K562 (cell line): ENCODE data around the gene MAP1LC3B. TPM values are rescaled to one million over a fixed set of nuclear protein-coding genes. Genes with fewer than 3 reads are reported as not detected.

ENCODE experiments used
- ATAC-seq: fragments of 200-7000 bp; cut with Tn5 transposase; 3 replicates; pipeline ENCODE4 v1.9.1; 2020; ENCODE audit warnings: moderate library complexity
- BruUV-seq: library from RNA; stranded (reverse); fragments of 400-500 nt; replicated peaks from 2 replicates; lab custom pipeline; 2021; lab: Mats Ljungman, UMichigan
- CTCF ChIA-PET: fragments of 300-600 bp; formaldehyde crosslinking; extraction: SDS; loops from one replicate; lab custom pipeline; 2021; ENCODE audit warnings: low intra/inter-chr PET ratio; lab: Yijun Ruan, JAX
- POLR2A ChIA-PET: fragments of 300-600, 350-650 bp; sonication (Branson Sonifier 250); formaldehyde crosslinking; extraction: SDS; loops from one replicate; lab custom pipeline; 2021; ENCODE audit warnings: antibody characterized with exemption, inconsistent platforms; lab: Yijun Ruan, JAX
- DNase-seq, 4 experiments: peaks; one replicate each; pipeline versions ENCODE4 v3.0.0 to v3.0.0-alpha.2; 2011 to 2018; ENCODE audit warnings: low spot score in 3 of 4, mixed read lengths in 3 of 4; ENCODE audit errors: extremely low read depth in 1 of 4
- FAIRE-seq: peaks from 2 replicates; lab custom pipeline; 2011; peaks lifted over from hg19 to GRCh38; lab: Jason Lieb, UNC
- H2AFZ ChIP-seq: 2 replicates; pipeline ENCODE4 v1.6.0; 2011; ENCODE audit warnings: low read depth, low read length, control low read depth, inconsistent platforms
- H3K27ac ChIP-seq: fragments of 200-600 bp; 3 replicates; pipeline ENCODE4 v1.8.0; 2011; ENCODE audit warnings: low read depth, mild to moderate bottlenecking, control low read depth, inconsistent platforms, low read length, moderate library complexity, mixed read lengths; ENCODE audit errors: extremely low read depth
- H3K27me3 ChIP-seq, 2 experiments: fragments of 300-600 bp in 1 of 2; 2 replicates in 1 of 2; 3 replicates in 1 of 2; pipeline versions ENCODE4 v1.6.0 to v1.8.0; 2011; ENCODE audit warnings: inconsistent platforms in 2 of 2, low read length in 2 of 2, mild to moderate bottlenecking in 1 of 2, mixed read lengths in 1 of 2, moderate library complexity in 1 of 2; ENCODE audit not compliant: control insufficient read depth in 2 of 2, insufficient read depth in 2 of 2
- H3K36me3 ChIP-seq: fragments of 300-600 bp; 3 replicates; pipeline ENCODE4 v1.8.0; 2011; ENCODE audit warnings: mild to moderate bottlenecking, low read length, inconsistent platforms; ENCODE audit not compliant: control insufficient read depth, insufficient read depth
- H3K4me1 ChIP-seq, 2 experiments: fragments of 200-600 bp in 1 of 2; replicated peaks in 1 of 2; 2 replicates in 1 of 2; 3 replicates in 1 of 2; pipeline versions ENCODE4 v1.5.1 to v1.8.0; 2011; ENCODE audit warnings: inconsistent platforms in 2 of 2, low read length in 2 of 2, mild to moderate bottlenecking in 1 of 2, mixed read lengths in 1 of 2, moderate library complexity in 1 of 2; ENCODE audit not compliant: control insufficient read depth in 2 of 2, insufficient read depth in 2 of 2
- H3K4me2 ChIP-seq: 2 replicates; pipeline ENCODE4 v1.6.1; 2011; ENCODE audit warnings: low read length, control low read depth, inconsistent platforms, mixed read lengths; ENCODE audit not compliant: insufficient read depth
- H3K4me3 ChIP-seq: fragments of 200-600 bp; sonication (generic), shearing (Covaris generic); 2 replicates; pipeline ENCODE4 v1.5.1; 2016; ENCODE audit warnings: control low read depth, inconsistent platforms
- H3K79me2 ChIP-seq: fragments of 200-600 bp; 3 replicates; pipeline ENCODE4 v1.8.0; 2011; ENCODE audit warnings: low read length, inconsistent platforms; ENCODE audit not compliant: control insufficient read depth, insufficient read depth
- H3K9ac ChIP-seq, 2 experiments: 2 replicates each; pipeline versions ENCODE4 v1.6.0 to v1.6.1; 2011; ENCODE audit warnings: low read depth in 2 of 2, low read length in 2 of 2, control low read depth in 1 of 2, inconsistent platforms in 1 of 2, mild to moderate bottlenecking in 1 of 2, mixed read lengths in 1 of 2; ENCODE audit not compliant: insufficient read depth in 1 of 2
- H3K9me1 ChIP-seq: one replicate; pipeline ENCODE4 v1.6.0; 2011; ENCODE audit warnings: inconsistent platforms, mild to moderate bottlenecking, low read length, moderate library complexity; ENCODE audit not compliant: control insufficient read depth, insufficient read depth
- H3K9me3 ChIP-seq: replicated peaks from 2 replicates; pipeline ENCODE4 v1.5.1; 2011; ENCODE audit warnings: low read depth, low read length, inconsistent platforms; ENCODE audit not compliant: control insufficient read depth, insufficient read depth
- H4K20me1 ChIP-seq: replicated peaks from 2 replicates; pipeline ENCODE4 v1.6.1; 2011; ENCODE audit warnings: low read length, inconsistent platforms, mixed read lengths; ENCODE audit not compliant: control insufficient read depth, insufficient read depth
- HIVEP1 ChIP-seq: fragments of 250-450 bp; sonication (Bioruptor Pico); IDR thresholded peaks from 2 replicates; pipeline ENCODE4 v1.4.0; 2020; ENCODE audit warnings: mild to moderate bottlenecking
- HNRNPUL1 ChIP-seq: fragments of 200-400 bp; formaldehyde crosslinking; IDR thresholded peaks from 2 replicates; pipeline ENCODE4 v1.6.1; 2017; ENCODE audit warnings: low read length
- NFIC ChIP-seq: fragments of 450-650 bp; IDR thresholded peaks from 2 replicates; pipeline ENCODE4 v1.6.1; 2017; ENCODE audit warnings: mild to moderate bottlenecking, inconsistent platforms
- TARDBP ChIP-seq: fragments of 450-650 bp; IDR thresholded peaks from 2 replicates; pipeline ENCODE4 v1.6.1; 2016
- ZNF174 ChIP-seq: fragments of 250-450 bp; sonication (Bioruptor Pico); IDR thresholded peaks from 2 replicates; pipeline ENCODE4 v1.4.0; 2020; ENCODE audit warnings: mild to moderate bottlenecking
- WGBS: fragments of 100-300 bp; shearing (Covaris generic); methylation state at CpG from one replicate; pipeline ENCODE4 v1.1.6; 2016; ENCODE audit warnings: low coverage, mixed read lengths; ENCODE audit not compliant: insufficient coverage; ENCODE audit errors: missing lambda C conversion rate; 5-methylcytosine and 5-hydroxymethylcytosine counted together
- in situ Hi-C: fragments of 300-500 bp; cut with MboI; formaldehyde crosslinking; loops from 4 replicates; pipeline ENCODE4 v1.15.0; 2018; ENCODE audit warnings: inconsistent platforms, mixed read lengths
- intact Hi-C: fragments of 100-400 bp; cut with micrococcal nuclease; formaldehyde crosslinking; loops from 2 replicates; pipeline ENCODE4 v1.14.2; 2022
- polyA plus RNA-seq, 8 experiments: library from polyadenylated mRNA; depleted of rRNA in 4 of 8; stranded (reverse) in 5 of 8; unstranded in 3 of 8; fragments of >200 nt; fragmentation: Nextera tagmentation in 2 of 8; fragmentation: Illumina TruSeq in 1 of 8; extraction: Ambion mirVana in 2 of 8; extraction: Trizol in 1 of 8; gene quantifications; 2 replicates each; pipeline versions ENCODE4 v1.2.1 to v1.2.3, GENCODE V29; 2011 to 2014; ENCODE audit warnings: inconsistent platforms in 1 of 8, missing spikeins in 1 of 8
- total RNA-seq, 7 experiments: library from RNA; depleted of rRNA in 6 of 7; stranded (reverse); fragments of >200 nt in 6 of 7; fragmentation: Illumina TruSeq in 2 of 7; extraction: Trizol in 2 of 7; gene quantifications; 2 replicates each; pipeline versions ENCODE4 v1.2.1 to v1.2.3, GENCODE V29; 2011 to 2021; ENCODE audit warnings: low replicate concordance in 1 of 7
- TF ChIP-seq, protein P1 (sequence below): fragments of 450-650 bp; IDR thresholded peaks from 2 replicates; pipeline ENCODE4 v1.6.1; 2018; ENCODE audit not compliant: partially characterized antibody
- TF ChIP-seq, protein P2 (sequence below), 2 experiments: fragments of 450-650 bp in 1 of 2; sonication (generic) in 1 of 2; formaldehyde crosslinking in 1 of 2; IDR thresholded peaks; 2 replicates each; pipeline versions ENCODE4 v1.7.1 to v1.9.0; 2016 to 2022; ENCODE audit warnings: inconsistent platforms in 1 of 2, mild to moderate bottlenecking in 1 of 2, missing genetic modification reagents in 1 of 2

MAP1LC3B gene
- total and polyA plus RNA-seq, 9 of the 15 experiments (the other 6 are each of a cell fraction or from before 2014, with no cell fraction given): 16.0 to 81.5 (median 36.7) TPM

DNA sequence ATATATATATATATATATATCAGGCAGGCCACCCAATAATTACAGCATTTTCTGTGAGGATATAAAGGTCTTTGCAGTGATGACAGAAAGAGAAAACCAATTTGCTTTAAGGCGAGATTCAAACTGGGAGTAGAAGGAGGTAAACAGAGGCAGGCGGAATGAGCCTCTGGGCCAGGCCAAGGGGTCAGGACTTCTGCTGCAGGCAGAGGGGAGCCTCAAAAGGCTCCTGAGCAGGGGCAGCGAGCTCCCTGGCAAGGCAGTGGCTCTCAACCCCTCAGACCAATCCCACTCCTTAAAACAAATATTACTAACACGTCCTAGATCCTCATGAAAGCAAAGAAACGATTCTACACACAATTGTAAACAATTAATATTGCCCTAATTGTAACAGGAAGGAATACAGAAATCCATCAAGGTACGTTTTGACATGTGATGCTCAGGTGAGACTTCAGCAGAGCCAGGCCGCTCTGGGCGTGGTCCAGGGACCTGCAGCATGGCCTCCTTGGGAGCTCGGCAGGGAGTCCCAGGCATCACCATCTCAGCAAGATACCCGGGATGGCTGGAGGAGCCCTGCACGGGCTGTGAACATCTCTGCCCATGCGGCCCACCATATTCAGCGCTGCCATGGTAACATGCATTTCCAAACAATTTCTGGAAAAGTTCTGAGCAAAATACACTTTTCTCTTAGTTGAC, 27.0 kb upstream of the MAP1LC3B start:
- Histone ChIP-seq H4K20me1 (peaks cover 23% of the 10 kb centered on the region), H2AFZ (no peak overlapping the region), H3K4me2 (no peak overlapping the region), H3K36me3 (peaks cover 50% of the 10 kb centered on the region), H3K9me3 (no peaks in the 10 kb centered on the region), H3K27ac (no peak overlapping the region), H3K9me1 (peaks cover 2% of the 10 kb centered on the region), H3K4me1 (peaks cover 17 to 20% of the 10 kb centered on the region in 2 experiments), H3K27me3 (no peaks in the 10 kb centered on the region), H3K79me2 (peaks cover 65% of the 10 kb centered on the region), H3K4me3 (no peak overlapping the region), H3K9ac (no peak overlapping the region)
- DNase-seq (no peak), ATAC-seq (no peak), FAIRE-seq (no peak)
- no TSS peak for BruUV-seq
- in situ Hi-C loops (no loop called here), intact Hi-C loops (no loop called here)
- CTCF ChIA-PET: no interaction called here
- POLR2A ChIA-PET: no interaction called here
- WGBS: 81% methylated on average over 13 of the region's 13 CpGs
- TF ChIP-seq HIVEP1 (CRISPR knock-in tag) (no peak), HNRNPUL1 (no peak), TARDBP (no peak), ZNF174 (CRISPR knock-in tag) (no peak), NFIC (no peak)
- TF ChIP-seq, protein P1, sequence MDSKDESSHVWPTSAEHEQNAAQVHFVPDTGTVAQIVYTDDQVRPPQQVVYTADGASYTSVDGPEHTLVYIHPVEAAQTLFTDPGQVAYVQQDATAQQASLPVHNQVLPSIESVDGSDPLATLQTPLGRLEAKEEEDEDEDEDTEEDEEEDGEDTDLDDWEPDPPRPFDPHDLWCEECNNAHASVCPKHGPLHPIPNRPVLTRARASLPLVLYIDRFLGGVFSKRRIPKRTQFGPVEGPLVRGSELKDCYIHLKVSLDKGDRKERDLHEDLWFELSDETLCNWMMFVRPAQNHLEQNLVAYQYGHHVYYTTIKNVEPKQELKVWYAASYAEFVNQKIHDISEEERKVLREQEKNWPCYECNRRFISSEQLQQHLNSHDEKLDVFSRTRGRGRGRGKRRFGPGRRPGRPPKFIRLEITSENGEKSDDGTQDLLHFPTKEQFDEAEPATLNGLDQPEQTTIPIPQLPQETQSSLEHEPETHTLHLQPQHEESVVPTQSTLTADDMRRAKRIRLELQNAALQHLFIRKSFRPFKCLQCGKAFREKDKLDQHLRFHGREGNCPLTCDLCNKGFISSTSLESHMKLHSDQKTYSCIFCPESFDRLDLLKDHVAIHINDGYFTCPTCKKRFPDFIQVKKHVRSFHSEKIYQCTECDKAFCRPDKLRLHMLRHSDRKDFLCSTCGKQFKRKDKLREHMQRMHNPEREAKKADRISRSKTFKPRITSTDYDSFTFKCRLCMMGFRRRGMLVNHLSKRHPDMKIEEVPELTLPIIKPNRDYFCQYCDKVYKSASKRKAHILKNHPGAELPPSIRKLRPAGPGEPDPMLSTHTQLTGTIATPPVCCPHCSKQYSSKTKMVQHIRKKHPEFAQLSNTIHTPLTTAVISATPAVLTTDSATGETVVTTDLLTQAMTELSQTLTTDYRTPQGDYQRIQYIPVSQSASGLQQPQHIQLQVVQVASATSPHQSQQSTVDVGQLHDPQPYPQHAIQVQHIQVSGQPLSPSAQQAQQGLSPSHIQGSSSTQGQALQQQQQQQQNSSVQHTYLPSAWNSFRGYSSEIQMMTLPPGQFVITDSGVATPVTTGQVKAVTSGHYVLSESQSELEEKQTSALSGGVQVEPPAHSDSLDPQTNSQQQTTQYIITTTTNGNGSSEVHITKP: no peak
- TF ChIP-seq, protein P2, sequence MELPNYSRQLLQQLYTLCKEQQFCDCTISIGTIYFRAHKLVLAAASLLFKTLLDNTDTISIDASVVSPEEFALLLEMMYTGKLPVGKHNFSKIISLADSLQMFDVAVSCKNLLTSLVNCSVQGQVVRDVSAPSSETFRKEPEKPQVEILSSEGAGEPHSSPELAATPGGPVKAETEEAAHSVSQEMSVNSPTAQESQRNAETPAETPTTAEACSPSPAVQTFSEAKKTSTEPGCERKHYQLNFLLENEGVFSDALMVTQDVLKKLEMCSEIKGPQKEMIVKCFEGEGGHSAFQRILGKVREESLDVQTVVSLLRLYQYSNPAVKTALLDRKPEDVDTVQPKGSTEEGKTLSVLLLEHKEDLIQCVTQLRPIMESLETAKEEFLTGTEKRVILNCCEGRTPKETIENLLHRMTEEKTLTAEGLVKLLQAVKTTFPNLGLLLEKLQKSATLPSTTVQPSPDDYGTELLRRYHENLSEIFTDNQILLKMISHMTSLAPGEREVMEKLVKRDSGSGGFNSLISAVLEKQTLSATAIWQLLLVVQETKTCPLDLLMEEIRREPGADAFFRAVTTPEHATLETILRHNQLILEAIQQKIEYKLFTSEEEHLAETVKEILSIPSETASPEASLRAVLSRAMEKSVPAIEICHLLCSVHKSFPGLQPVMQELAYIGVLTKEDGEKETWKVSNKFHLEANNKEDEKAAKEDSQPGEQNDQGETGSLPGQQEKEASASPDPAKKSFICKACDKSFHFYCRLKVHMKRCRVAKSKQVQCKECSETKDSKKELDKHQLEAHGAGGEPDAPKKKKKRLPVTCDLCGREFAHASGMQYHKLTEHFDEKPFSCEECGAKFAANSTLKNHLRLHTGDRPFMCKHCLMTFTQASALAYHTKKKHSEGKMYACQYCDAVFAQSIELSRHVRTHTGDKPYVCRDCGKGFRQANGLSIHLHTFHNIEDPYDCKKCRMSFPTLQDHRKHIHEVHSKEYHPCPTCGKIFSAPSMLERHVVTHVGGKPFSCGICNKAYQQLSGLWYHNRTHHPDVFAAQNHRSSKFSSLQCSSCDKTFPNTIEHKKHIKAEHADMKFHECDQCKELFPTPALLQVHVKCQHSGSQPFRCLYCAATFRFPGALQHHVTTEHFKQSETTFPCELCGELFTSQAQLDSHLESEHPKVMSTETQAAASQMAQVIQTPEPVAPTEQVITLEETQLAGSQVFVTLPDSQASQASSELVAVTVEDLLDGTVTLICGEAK (IDR thresholded peaks at IDR 0.05): no peak
- TF ChIP-seq, protein P2 (CRISPR knock-in tag; IDR thresholded peaks at IDR 0.05): no peak
